NCI-H2227 (cell line): ENCODE data around the gene GPR68.
"Not testable (repeated sequence)": the region's sequence is repeated elsewhere in the genome, so short reads cannot be mapped to it uniquely, and the experiment has no call there.

Experiments
- DNase-seq: peaks from one replicate; lab custom pipeline; 2025; ENCODE audit not compliant: unreplicated experiment; lab: John Stamatoyannopoulos, UW

Gene GPR68

GRCh38 chr14:91230397-91231035, 14.0 kb downstream of the GPR68 start:
- no peak for DNase-seq

GRCh38 chr14:91229743-91230200, 14.7 kb downstream of the GPR68 start:
- DNase-seq: no peak

DNA sequence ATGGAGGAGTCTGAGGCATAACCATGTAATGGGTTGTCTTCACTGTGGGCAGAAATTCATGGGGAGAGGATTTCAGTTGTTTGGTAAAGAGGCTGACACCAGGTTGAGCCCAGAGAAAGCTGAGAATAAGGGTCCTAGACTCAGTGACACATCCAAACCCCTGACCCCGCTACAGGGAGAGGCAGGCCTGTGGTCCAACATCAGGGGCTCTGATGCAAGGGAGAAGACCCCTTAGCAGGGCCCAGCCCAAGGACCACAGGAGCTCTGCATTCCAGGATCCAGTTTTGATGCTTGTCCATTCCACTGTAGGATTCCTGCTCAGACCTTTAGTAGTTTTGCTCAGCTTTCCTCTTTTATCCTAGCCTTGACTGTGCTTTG, 15.5 kb downstream of the GPR68 start:
- no peak for DNase-seq

DNA sequence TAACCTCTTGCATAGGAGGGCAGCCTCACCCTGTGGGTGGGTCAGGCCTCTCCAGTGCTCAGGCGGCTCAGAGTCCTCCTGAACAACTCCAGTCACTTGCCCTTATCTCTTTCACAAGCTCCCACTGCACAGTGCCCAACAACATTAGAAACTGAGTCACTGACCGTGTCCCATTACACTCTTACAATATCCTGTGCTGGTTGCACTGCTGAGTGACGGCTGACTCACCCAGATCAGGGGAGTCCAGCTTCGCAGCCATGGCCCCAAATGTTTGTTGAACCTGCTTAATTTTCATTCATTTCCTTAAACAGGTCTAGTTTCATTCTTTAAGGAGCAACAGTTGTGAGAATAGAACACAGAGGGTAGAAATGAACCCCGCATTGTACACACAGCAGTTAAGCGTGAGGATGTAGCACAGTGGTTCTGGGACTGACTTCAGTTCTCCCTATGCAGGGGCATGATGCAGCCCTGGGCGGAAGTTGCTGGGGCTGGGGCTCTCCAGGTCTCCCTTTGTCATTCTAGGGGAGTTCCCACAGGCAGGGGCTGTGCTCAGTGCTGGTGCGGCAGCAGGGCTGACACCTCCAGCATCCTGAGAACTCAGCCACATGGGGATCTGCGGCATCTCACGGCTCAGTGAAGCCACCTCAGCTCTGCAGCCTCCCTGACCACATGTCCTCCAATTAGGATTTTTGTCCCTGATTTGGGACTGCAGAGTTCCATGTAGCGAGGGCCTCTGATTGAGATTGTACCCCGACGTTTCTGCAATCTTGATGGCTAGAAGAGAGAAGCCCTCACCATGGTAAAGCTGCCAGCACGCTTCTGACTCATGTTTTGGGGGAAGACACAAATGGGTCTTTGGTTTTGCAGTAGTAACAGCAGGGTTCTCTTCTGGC, 16.1 kb downstream of the GPR68 start:
- DNase-seq: no peak

- no peak for DNase-seq
These were observed 17.3 kb downstream of the GPR68 start for GRCh38 chr14:91227183-91227628.

- DNase-seq: not testable (repeated sequence)
These were observed 18.1 kb downstream of the GPR68 start for GRCh38 chr14:91226360-91226759.

DNA sequence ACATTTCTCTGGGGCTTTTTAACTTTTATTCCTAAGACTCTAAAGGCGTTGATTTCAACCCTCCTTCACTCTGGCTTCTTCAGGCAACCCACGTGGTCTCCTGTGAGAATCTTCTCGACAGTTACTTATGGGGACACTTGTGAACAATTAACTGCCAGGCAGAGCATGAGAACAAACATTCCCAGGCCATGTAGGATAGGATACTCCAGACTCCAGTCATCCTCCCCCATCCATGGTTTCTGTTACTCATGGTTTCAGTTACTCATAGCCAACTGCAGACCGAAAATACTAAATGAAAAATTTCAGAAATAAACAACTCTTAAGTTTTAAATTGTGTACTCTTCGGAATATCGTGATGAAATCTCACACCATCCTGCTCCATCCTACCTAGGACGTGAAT, 19.5 kb downstream of the GPR68 start:
- no peak for DNase-seq

GRCh38 chr14:91223028-91223783, 21.3 kb downstream of the GPR68 start:
- no peak for DNase-seq

DNA sequence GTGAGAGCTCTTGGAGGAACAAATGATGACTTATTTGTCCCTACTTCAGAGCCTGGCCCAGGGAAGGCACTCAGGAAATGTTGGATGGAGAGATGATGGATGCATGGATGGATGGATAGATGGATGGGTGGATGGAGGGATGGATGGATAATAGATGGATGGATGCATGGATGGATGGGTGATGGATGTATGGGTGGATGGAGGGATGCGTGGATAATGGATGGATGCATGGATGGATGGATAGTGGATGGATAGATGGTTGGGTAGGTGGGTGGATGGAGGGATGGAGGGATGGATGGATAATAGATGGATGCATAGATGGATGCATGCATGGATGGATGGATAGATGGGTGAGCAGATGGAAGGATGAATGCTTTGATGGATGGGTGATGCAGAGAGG, 23.2 kb downstream of the GPR68 start:
- no peak for DNase-seq

DNA sequence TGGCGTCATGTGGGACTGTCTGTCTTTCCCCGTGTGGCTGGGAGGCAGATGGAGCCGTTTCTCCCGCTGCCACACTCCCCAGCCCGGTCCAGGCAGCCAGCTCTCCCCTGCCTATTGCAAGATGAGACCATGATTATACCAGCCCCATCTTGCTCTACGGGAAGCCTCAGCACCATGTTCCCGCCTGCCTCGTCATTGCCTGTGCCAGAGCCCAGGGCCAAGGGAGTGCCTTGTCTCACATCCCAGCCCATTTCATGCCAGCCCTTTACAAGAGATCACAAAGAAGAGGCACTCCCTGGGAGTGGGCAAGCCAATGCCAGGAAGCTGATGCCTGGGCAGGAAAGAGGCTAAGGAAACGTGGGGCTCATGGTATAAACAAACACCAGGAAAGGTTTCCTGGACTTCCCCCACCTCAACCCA, 23.9 kb downstream of the GPR68 start:
- DNase-seq: no peak

- DNase-seq: no peak
These were observed 24.8 kb downstream of the GPR68 start for GRCh38 chr14:91219517-91220389.

DNA sequence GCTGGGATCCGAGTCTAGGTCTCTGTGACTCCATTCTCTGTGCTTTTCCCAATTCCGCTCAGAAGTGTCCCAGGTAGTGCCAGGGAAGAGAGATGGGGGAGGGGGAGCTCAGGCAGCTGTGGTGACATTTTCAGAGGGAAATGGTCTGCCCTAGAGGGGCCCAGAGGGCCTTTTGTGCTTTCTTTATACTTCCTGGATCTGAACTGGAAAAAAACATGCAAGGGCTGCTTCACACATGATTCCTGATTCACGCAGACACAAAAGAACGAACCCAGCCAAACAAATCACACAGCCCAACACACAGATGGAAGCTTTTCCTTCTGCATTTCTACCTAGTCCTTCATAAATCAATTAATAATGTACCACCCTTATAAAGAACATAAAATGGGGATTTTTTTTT, 26.5 kb downstream of the GPR68 start:
- DNase-seq: no peak

- DNase-seq: no peak
These were observed 27.7 kb downstream of the GPR68 start for GRCh38 chr14:91216731-91217226.

DNA sequence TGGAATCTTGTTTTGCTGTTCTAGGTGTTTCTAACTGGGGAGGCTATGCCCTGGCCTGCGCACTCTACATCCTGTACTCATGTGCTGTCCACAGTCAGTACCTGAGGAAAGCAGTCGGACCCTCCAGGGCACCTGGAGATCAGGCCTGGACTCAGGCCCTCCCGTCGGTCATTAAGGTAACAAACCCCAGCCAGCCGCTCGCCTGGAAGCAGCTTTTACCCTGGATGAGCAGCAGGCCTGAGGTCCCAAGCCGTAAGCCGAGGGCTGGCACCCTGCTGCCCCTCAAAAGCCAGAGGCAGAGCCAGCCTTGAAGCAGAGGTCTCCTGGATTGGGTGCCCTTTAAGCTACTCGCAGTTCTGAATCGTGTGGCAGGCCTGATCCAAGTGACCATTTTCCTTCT, 29.1 kb downstream of the GPR68 start:
- DNase-seq: no peak

- no peak for DNase-seq
These were observed 30.2 kb downstream of the GPR68 start for GRCh38 chr14:91214306-91214705.

DNA sequence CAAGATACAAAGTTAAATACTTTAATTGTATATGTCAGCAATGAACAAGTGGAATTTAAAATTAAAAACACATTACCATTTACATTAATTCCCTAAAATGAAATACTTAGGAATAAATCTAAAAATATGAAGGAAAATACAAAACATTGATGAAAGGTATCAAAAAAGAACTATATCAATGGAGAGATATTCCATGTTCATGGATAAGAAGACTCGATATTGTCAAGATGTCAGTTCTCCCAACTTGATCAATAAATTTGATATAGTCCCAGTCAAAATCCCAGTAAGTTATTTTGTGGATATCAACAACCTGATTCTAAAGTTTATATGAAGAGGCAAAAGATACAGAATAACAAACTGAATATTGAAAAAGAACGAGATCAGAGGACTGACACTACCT, 33.5 kb downstream of the GPR68 start:
- DNase-seq: no peak

GRCh38 chr14:91207008-91207407, 37.5 kb downstream of the GPR68 start:
- DNase-seq: no peak

DNA sequence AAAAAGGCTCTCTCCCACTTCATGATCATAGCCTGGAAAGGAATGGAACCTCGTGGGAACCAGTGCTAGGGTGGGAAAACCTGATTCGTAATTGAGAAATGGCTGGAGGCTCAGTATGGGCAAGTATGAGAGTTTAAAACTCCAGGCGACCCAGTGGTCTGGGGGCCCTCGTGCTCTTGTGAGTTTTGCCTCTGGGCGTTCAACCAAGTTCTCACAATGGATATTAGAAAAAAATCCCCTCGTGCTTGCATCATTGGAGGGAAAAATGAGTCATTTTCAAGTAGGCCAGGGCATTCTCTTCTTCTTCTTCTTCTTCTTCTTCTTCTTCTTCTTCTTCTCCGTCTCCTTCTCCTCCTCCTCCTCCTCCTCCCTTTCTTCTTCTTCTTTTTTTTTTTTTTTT, 39.0 kb downstream of the GPR68 start:
- DNase-seq: no peak

DNA sequence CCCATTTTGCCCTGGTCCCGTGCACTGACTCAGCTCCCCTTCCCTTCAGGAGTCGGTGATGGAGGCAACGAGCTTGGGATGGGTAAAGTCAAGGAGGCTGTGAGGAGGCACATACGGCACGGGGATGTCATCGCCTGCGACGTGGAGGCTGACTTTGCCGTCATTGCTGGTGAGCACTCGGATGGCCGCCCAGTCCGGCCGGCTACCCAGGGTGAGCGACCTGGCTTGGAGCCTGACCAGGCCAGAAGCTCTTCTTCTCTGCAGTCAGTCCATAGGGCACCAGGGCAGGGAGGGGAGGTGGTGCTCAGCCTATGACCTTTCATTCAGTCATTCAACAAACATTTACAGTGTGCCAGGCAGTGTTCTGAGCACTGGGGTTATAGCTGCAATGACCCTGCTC, 39.8 kb downstream of the GPR68 start:
- DNase-seq: no peak

DNA sequence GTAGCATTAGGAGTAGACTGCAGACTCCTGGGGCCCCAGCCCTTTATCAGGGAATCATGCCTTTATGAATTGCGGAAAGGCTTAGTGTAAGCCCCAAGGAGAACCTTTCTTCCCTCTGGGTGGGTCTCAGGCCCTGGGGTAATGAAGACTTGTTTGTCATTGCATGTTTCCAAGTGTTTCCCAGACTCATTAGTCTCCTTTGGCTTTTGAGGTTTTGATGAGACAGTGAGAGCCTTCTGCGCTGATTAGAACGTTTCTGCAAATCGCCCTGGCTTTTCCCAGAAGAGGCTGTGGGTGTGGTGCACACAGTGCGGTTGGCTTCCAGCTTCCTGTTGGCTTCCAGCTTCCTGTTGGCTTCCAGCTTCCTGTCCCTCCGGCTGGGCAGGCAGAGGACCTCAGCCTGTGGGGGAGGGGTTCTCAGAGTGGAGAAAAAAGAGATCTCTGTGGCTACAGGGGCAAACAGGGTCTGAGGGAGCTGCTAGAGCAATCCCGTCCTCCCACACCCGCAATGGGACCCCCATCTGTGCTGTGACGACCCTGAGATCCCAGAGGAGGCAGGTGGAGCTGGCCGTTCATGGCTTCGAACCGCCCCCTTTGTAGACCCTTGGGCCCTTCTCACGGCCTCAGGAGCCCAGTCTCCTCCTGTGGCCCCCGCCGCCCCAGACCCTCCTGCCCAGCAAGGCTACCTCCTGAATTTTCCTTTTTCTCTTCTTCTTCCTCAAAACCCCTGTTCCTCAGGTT, 42.1 kb downstream of the GPR68 start:
- no peak for DNase-seq
